ENCODE results near the gene PTPN6. TPM values are rescaled to one million over a fixed set of nuclear protein-coding genes. Genes with fewer than 3 reads are reported as not detected.

Gene PTPN6
- total RNA-seq, 1 experiment from 2014 or later = not detected

DNA sequence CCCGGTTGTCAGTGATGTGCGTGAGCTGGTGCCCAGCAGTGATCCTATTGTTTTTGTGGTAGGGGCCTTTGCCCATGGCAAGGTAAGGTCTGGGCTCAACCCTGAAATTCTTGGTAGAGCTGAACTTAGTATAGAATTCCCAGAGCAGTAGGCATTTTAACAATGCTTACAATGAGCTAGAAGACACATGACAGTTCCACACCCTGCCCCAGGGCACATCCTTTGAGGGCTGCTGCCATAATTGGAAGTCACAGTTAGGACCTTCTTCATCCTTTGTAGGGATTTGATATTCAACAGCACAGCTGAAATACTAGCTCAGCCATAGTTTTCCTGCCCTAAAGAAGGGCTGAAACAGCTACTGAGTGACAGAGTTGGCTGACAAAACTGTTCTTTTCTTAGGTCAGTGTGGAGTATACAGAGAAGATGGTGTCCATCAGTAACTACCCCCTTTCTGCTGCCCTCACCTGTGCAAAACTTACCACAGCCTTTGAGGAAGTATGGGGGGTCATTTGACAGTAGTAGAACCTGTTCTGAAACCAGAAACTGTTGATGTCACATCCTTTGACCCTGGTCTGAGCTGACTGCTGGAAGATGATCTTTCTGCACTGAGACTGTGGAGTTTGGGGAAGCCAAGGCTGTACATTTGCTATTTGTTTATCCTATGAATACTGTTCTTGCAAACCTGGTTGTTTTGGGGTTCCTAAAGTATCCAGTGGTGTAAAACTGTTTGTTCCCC is 24.3 kb downstream of the PTPN6 start:
- no peaks in the 10 kb centered on the region for H3K9me3 ChIP-seq
- H3K27me3 ChIP-seq = no peaks in the 10 kb centered on the region
- no peak for DNase-seq
- no peak overlapping the region for H3K4me3 ChIP-seq
- peaks cover 63% of the 10 kb centered on the region for H3K36me3 ChIP-seq

DNA sequence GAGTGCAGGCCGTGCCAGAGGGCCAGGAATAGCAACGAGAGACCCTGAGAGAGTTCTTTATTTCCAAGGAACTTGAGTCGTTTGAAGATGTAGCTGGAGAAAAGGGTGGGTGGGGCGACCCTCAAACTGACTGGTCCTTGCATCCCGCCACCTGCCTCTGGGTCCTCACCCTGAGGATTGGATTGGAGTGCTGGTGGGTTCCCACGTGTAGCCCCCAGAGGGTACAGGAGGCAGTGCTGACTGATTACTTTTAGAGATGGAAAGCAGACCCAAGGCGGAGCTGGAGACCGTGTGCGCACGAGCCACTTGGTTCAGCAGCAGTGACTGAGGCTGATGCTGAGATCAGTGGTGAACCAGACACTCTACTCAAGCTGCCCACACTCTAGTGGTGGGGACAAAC is 26.5 kb downstream of the PTPN6 start:
- H3K27me3 ChIP-seq = no peaks in the 10 kb centered on the region
- H3K36me3 ChIP-seq = peaks cover 61% of the 10 kb centered on the region
- no peaks in the 10 kb centered on the region for H3K9me3 ChIP-seq
- no peak overlapping the region for H3K4me3 ChIP-seq
- no peak for DNase-seq

DNA sequence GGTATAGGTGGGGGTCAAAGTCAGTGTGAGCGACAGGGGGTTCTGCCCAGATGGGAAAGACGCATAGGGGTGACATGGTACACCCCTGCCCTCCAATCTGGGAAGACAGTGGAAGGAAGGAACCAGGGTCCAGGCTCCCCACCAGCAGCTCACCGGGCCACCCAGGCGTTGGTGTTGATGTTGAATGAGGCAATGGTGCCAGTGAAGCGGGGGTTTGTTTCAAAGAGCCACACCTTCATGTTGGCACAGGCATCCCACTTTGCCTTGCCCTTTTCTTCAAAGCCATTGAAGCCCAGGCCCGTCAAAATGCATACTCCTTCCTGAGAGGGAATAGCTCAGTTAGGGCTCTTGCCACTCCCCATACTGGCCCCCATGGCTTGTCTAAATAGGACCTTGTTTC is 27.0 kb downstream of the PTPN6 start:
- Histone ChIP-seq H3K36me3 (peaks cover 61% of the 10 kb centered on the region), H3K4me3 (no peak overlapping the region), H3K9me3 (no peaks in the 10 kb centered on the region), H3K27me3 (no peaks in the 10 kb centered on the region)
- DNase-seq = no peak

DNA sequence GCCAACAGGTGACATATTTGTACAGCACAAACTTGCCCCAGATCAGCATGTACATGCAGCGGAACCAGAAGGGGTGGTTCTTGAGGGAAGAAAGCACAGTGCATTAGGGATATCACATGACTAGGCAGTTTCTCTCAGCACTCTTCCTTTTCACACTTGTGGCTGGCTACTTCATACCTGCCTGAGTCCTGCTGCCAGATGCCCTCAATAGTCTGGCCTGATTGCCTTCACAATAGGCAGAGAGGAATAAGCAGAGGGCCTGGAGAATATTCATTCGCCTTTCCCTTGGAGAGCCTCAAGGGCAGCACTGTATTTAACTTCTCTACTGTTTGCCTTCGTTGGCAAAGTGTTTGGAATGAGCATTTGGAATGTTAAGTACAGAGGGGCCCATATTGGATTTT is 27.5 kb downstream of the PTPN6 start:
- Histone ChIP-seq H3K9me3 (no peaks in the 10 kb centered on the region), H3K4me3 (no peak overlapping the region), H3K36me3 (peaks cover 58% of the 10 kb centered on the region), H3K27me3 (no peaks in the 10 kb centered on the region)
- no peak for DNase-seq

DNA sequence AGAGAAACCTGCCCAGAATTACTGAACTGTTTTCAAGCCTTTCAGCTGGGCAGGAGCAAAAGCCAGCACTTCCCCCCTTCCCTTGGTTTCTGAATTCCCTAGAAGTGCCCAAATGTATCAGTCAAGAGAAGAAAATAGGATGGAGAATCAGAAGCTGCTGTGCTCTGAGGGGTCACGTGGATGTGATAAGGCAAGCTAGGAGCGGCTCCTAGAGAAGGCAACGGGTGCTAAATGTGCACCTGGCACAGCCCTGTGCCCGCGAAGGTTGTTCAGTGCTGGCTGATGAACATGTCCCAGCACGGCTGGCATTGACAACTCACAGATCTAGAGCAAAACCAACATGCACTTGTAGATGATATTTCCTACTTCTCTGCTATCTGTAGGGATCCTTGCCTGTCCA is 27.9 kb downstream of the PTPN6 start:
- no peaks in the 10 kb centered on the region for H3K27me3 ChIP-seq
- no peak for DNase-seq
- no peaks in the 10 kb centered on the region for H3K9me3 ChIP-seq
- H3K36me3 ChIP-seq = peaks cover 54% of the 10 kb centered on the region
- no peak overlapping the region for H3K4me3 ChIP-seq

DNA sequence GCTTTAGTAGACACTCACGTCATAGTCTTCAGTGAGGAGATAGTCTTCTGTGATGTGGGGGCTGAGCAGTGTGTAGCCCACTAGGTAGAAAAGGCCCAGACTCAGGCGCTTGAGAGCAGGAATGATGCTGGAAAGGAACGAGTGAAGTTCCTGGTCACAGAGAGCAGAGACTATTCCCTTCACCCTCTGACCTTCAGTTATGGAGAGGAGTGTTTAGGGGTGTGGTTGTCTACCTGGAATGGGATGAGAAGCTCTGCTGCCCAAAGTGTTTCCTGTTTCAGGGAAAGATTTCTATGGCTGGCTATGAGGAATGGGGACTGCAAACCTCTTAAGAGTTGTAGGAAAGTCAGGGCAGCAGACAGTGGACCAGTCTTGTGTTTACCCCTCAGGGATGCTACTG is 28.3 kb downstream of the PTPN6 start:
- no peak for DNase-seq
- H3K27me3 ChIP-seq = no peaks in the 10 kb centered on the region
- H3K9me3 ChIP-seq = no peaks in the 10 kb centered on the region
- H3K36me3 ChIP-seq = peaks cover 52% of the 10 kb centered on the region
- H3K4me3 ChIP-seq = no peak overlapping the region

DNA sequence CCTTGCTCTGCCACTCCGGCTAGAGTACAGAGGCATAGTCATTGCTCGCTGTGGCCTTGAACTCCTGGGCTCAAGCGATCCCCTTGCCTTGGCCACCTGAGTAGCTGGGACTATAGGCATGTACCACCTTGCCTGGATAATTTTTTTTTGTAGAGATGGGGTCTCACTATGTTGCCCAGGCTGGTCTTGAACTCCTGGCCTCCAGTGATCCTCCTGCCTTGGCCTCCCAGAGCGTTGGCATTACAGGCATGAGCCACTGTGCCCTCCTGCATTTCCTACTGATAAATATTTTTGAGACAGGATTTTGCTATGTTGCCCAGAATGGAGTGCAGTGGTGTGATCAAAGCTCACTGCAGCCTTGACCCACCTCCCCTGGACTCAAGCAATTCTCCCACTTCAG is 28.9 kb downstream of the PTPN6 start:
- Histone ChIP-seq H3K27me3 (no peaks in the 10 kb centered on the region), H3K36me3 (peaks cover 49% of the 10 kb centered on the region), H3K4me3 (no peak overlapping the region), H3K9me3 (no peaks in the 10 kb centered on the region)
- DNase-seq = no peak

DNA sequence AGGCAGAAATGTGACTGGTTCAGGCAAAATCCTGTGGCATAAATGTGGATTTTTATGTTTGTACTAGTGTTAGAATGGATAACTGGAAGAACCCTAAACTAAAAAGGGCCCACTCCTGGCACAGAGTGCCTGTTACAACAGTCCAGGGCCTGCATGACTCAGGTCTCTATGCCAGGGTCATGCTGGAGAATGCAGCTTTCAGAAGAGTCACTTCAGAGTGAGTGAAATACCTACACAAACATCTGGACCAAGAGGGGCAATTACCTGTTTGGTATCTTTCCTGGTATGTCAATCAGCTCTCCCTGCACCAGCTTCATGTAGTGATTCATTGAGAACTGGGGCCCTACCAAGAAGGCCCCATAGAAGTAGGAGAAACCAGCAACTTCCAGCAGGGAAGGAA is 29.6 kb downstream of the PTPN6 start:
- H3K9me3 ChIP-seq = no peaks in the 10 kb centered on the region
- H3K27me3 ChIP-seq = no peaks in the 10 kb centered on the region
- no peak for DNase-seq
- H3K4me3 ChIP-seq = no peak overlapping the region
- peaks cover 43% of the 10 kb centered on the region for H3K36me3 ChIP-seq

DNA sequence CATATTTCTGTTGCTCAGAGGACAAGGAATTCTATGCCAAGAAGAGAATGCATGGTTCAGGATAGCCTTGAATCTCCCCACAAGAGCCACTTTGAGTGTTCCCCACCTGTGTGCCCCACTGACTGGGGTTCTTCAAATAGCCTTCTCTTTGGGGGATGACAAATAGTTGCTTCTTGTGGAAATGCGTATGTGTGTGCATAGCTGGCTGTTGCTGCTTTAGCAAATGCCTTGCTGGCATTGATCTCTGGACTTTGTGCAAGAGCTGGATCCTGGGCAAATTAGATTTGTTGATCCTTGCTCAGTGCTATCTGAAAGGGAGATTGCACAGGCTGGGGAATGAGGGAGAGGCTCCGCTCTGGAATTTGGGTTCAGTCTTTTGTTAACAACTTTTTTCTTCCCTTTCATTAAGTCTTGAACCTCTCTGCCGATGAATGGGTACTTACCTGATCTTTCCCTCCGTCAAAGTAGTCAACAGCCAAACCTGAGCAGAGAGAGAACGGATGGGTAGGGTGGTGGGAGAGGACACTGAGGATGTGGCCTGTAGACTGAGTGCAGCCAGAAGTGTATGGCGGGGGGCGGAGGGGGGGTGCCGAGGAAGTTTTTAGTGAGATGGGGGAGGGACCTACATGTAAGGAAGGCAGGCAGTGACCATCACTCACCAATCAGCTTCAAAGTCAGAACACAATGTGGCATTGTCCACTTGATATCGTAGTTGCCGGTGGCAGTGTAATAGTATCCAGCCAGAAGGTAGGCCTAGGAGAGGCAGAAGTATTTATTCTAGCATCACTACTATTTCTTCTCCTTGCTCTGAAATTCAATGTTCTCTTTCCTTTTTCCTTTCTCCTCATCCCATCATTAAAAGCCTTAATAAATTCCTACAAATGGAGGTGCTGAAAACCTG is 30.2 kb downstream of the PTPN6 start:
- H3K4me3 ChIP-seq = no peak overlapping the region
- no peak for DNase-seq
- H3K27me3 ChIP-seq = no peaks in the 10 kb centered on the region
- H3K9me3 ChIP-seq = no peaks in the 10 kb centered on the region
- H3K36me3 ChIP-seq = peaks cover 40% of the 10 kb centered on the region

DNA sequence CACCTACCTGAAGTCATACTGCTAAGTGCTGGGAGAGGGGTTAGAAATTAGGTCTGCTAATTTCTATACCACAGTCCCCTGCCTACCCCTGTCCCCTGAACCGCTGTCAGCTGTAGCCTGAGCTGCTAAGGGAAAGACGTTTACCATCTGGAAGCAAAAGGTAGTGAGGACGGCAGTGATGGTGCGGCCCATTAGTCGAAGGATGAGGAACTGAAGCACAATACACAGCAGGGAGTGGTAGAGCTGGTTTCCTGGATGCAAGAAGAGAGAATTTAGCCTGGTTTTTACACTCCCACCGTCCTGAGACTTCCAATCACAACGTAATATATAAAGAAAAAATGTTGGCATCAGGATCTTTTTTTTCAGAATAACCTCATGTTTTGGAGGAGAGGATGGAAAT is 31.4 kb downstream of the PTPN6 start:
- Histone ChIP-seq H3K36me3 (peaks cover 32% of the 10 kb centered on the region), H3K9me3 (no peaks in the 10 kb centered on the region), H3K27me3 (no peaks in the 10 kb centered on the region), H3K4me3 (no peak overlapping the region)
- DNase-seq = no peak

DNA sequence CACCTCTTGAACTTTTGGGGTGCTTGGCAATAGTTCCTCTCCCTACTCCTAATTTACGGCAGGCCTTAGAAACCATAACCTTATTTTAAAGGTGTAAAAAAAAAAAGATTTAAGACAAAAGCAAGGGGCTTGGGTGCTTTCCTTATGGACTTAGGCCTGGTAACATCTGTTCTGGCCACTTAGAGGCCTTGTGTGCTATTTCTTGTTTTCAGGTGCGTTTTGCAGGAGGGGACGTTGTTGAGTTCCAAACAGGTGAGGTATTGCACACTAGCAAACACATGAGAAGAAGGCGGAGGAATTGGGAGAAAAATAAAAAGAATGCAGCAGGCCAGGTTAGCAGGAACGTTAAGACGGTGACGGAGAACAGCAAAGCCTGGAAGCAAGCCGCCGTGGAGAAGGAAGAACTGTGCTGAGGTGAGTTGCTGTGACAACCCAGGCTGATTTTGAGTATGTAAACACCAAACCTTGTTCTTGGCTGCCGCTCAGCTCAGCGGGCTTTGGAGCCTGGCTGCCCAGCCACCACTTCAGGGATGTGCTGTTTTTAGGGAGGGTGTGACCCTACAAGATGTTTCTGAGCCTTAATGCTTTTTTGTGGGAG is 36.9 kb downstream of the PTPN6 start:
- H3K9me3 ChIP-seq = no peaks in the 10 kb centered on the region
- no peak overlapping the region for H3K4me3 ChIP-seq
- no peaks in the 10 kb centered on the region for H3K27me3 ChIP-seq
- no peak for DNase-seq
- H3K36me3 ChIP-seq = peaks cover 23% of the 10 kb centered on the region

DNA sequence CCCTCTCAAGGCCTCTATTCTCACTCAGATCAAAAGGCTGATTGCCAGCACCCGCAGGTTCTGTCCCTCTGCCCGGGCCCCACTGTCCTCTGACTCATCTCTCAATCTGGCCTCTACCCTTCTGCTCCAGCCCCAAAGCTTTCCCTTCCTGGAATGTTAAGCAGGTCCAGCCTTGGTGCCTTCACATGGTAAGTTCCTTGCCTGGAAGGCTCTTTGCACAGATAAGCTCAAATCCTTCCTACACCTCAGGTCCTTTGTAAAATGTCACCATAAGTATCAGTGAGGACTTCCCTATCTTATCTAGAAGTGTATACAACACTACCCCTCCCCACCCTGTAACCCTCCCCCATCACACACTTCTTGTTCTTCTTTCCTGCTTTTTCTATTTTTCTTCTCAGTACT is 44.9 kb downstream of the PTPN6 start:
- Histone ChIP-seq H3K9me3 (no peaks in the 10 kb centered on the region), H3K4me3 (no peak overlapping the region), H3K36me3 (peaks cover 29% of the 10 kb centered on the region), H3K27me3 (no peaks in the 10 kb centered on the region)
- peak; percentile 81 for DNase-seq

DNA sequence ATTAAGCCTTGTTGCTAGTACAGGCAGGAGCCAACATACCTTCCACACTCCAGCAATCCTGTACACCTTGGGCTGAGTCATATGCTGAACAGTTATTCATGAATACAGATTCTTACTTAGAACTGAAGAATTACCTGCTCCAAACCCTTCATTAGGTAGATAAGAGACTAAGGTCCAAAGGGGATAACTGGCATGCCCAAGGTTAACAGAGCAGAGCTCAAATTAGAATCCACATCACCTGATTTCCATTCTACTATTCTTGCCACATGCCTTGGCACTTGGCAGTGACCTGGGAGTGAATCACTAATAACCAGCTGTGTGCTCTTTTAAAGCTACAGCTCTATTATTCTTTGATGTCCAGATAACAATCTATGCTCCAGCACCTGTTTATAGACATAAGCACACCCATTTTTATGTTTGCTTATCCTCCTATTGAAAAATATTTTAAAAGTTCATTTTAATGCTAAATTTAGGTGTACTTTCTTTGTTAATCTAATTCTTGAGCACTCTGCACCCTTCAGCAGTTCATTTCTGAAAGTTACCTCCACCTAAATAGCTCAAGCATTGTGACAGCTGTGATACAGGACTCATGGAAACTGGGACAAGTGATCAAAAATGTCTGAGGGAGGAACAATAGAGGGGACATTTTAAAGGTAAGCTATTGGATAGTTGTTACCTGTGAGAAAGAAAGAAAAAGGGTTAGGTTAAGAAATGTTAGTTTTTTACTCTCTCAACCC is 47.7 kb downstream of the PTPN6 start:
- H3K4me3 ChIP-seq = no peak overlapping the region
- DNase-seq = no peak
- no peaks in the 10 kb centered on the region for H3K27me3 ChIP-seq
- H3K9me3 ChIP-seq = no peaks in the 10 kb centered on the region
- peaks cover 25% of the 10 kb centered on the region for H3K36me3 ChIP-seq

DNA sequence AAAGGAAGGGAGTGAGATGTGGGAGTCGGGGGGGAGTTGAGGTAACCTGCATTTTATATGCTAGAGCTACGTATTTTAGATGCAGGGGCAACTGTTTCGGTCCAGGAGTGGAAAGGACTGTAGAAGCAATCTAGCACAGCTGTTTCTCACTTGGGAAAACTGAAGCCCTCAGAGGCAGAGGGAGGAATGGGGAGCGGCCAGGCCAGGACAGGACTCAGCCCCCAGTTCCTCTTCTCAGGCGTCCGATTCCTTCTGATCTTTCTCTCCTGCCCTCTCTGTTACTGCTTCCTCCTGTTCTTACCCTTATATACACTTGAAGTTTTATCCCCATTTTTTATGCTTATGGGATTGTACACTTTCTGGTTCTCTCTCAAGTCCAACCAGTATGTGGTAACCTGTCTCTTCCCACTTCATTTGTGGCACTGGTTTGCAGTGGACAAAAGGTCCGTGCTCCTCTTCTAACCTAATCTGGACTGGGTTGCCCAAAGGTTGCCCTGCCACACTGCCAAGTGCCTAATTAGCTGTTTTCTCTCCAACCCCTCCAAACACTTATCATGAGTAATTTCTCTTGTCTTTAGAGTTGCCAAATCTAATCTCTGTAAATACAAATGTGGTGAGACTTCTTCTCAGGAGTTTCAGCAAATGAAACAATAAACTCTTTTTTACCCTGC is 50.9 kb downstream of the PTPN6 start:
- no peaks in the 10 kb centered on the region for H3K27me3 ChIP-seq
- DNase-seq = no peak
- H3K36me3 ChIP-seq = peaks cover 12% of the 10 kb centered on the region
- H3K4me3 ChIP-seq = no peak overlapping the region
- no peaks in the 10 kb centered on the region for H3K9me3 ChIP-seq

DNA sequence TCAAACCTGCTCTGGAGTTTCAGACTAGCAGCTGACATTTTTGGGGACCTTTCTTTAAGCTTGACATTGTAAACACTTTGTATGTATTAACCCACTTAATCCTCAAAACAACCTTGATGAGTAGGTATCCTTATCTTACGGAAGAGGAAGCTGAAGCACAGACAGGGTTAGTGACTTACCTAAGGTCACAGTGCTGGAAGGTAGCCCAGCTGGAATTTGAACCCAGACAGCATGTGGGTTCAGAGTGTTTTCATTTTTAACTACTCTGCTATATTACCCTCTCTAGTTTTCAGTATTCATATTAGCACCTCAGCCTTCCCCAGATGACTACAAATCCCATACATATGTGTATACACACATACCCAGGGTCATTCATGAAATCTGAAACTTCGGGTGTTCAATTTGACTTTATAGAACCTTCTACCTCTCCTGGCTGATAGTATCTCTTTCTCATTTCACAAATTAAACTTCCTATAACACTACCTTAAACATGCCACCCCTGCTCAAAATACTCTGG is 53.2 kb downstream of the PTPN6 start:
- H3K9me3 ChIP-seq = no peaks in the 10 kb centered on the region
- H3K36me3 ChIP-seq = peaks cover 4% of the 10 kb centered on the region
- no peak overlapping the region for H3K4me3 ChIP-seq
- no peaks in the 10 kb centered on the region for H3K27me3 ChIP-seq
- DNase-seq = no peak

DNA sequence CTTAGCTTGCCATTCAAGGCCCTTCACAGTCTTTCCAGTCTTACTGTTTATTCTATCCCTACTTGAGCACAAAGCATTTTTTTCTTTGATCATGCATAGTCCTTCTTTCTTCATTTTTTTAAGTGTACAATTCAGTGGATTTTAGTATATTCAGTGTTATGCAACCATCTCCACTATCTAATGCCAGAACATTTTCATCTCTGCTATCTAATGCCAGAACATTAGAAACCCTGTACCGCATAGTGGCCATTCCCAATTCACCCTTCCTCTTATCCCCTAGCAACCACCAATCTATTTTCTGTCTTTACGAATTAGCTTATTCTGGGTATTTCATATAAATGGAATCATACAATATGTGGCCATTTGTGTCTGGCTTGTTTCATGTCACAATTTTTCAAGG is 53.7 kb downstream of the PTPN6 start:
- H3K9me3 ChIP-seq = no peaks in the 10 kb centered on the region
- DNase-seq = no peak
- no peak overlapping the region for H3K4me3 ChIP-seq
- H3K27me3 ChIP-seq = no peaks in the 10 kb centered on the region
- peaks cover 4% of the 10 kb centered on the region for H3K36me3 ChIP-seq
